Epidermal melanocyte (primary cell): ENCODE data around the gene CBLIF.
"Not testable (repeated sequence)": the region's sequence is repeated elsewhere in the genome, so short reads cannot be mapped to it uniquely, and the experiment has no call there.

Experiments used
- DNase-seq: peaks from one replicate; pipeline ENCODE4 v3.0.0; 2011; ENCODE audit warnings: low spot score; ENCODE audit not compliant: insufficient read length

CBLIF gene

GRCh38 chr11:59848439-59848838, 3.1 kb upstream of the CBLIF start:
- DNase-seq: not testable (repeated sequence)

- no peak for DNase-seq
These were observed 2.3 kb upstream of the CBLIF start for GRCh38 chr11:59847626-59848025.

GRCh38 chr11:59846556-59846955, 1.3 kb upstream of the CBLIF start:
- no peak for DNase-seq

DNA sequence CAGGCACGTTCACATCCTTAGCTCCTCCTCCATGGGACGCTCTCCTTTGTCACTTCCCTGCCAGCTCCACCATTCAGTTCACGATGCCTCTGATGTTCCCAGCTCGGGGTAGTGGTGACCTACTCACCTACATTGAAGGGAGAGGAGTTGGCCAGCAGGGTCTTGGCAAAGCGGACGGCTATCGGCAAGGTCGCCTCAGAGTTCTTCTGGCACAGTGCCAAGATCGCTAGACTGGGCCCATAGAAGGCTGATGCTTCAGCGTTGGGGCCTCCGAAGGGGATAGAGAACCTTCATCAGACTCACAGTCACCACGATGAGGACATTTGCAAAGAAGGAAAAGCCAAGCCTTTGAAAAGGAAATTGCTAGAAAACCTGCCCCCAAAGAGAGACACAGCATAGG, 3.0 kb downstream of the CBLIF start:
- no peak for DNase-seq

GRCh38 chr11:59841514-59841913, 3.8 kb downstream of the CBLIF start:
- DNase-seq: no peak

DNA sequence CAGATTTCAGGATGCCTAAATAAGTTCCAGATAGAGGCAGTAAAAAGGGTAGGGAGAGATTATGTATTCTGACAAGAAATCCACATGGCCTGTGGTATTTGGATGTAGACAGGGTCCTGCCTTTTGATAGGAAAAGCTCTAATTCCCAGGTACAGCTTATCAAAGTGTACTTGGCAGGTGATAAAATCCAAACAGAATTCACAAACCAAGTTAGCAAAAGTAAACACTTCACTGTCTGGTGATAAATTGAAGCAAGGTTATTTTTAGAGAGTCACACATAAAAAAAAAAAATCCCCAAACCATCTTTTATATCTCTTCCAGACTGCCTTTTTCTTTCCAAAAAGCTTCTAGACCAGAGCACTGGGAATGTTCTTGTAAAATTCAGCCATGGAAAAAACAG, 5.7 kb downstream of the CBLIF start:
- no peak for DNase-seq

DNA sequence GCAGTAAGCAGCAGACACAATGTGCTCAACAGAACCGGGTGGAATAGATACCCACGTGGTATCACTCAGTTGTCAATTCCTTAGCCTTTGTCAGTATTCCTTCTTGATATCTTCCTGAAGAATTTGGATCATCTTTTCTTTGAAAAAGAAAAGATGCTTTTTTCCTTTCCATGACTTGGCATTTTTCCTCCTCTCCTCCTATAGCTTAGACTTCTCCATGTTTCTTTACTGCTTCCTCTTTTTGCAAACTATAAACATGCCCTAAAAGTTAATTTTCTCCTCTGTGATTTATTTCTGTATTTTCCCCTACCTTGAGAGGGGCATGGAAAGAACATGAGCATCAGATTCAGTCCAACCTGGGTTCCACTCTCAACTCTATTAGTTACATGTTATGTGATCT, 11.7 kb downstream of the CBLIF start:
- DNase-seq: no peak

- no peak for DNase-seq
These were observed 15.9 kb downstream of the CBLIF start for GRCh38 chr11:59829358-59829757.

DNA sequence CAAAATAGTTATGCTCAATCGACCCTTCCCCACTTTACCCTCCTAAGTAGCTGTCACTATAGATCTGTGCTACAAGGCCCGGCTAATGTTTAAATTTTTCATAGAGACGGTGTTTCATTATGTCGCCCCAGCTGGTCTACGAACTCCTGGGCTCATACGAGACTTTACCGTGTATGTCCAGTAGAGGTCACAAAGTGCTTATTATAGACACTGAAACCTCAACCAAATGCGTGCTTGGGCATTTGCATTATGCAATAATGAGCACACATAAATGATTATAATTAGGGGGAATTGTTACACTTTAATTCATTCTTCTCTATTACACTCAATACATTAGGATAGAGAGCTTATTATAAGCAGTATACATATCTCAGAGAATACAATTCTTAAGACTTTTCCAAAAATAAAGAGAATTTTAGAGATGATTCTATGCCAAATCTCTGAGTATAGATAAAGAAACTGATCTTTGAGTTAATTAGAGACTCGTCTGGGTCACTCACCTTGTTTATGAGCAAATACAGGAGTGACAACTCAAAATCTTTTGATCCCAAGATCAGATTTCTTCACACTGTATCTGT, 22.2 kb downstream of the CBLIF start:
- no peak for DNase-seq

DNA sequence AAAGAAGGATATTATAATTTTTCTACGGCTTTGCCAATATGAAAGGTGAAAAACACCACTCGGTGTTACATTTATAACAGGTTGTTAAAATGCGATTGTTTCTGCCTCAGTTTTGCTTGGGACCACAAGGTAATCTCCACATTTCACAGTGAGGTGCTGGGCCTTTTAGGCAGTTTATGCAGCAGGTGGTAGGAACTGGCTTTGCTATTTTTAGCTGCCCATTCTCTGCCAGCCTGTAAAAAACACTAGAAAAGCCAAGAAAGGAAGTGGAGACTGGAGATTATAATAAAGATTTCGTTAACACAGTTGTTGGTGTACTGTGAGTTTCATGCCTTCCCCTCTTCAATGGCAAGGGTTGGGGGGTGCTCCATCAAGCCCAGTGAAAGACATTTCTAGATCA, 26.7 kb downstream of the CBLIF start:
- DNase-seq: no peak

DNA sequence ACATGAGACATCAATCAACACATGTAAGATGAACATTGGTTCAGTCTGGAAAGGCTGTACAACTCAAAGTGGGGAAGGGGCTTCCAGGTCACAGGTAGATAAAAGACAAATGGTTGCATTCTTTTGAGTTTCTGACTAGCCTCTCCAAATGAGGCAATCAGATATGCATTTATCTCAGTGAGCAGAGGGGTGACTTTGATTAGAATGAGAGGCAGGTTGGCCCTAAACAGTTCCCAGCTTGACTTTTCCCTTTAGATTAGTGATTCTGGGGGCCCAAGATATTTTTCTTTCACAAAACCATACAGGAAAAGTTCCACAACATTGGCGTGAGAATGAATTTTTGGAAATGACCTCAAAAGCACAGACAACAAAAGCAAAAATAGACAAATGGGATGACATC, 28.9 kb downstream of the CBLIF start:
- not testable (repeated sequence) for DNase-seq

- no peak for DNase-seq
These were observed 29.5 kb downstream of the CBLIF start for GRCh38 chr11:59815754-59816153.

DNA sequence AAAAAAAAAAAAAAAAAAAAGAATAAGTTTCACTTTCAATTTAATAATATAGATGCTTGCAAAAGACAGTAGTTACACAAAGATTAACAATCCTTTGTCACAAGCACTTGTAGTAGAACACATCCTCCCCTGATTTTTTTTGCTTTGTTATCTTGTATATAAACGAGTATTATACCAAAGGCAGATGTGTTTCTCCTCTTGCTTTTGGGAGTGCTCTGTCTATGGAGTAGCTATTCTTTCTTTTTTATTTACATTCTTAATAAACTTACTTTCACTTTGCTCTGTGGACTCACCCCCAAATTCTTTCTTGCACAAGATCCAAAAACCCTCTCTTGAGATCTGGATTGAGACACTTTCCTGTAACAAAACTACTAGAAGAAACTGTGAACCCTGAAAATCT, 31.3 kb downstream of the CBLIF start:
- DNase-seq: no peak

- no peak for DNase-seq
These were observed 31.9 kb downstream of the CBLIF start for GRCh38 chr11:59813364-59813763.

GRCh38 chr11:59812220-59812619, 33.1 kb downstream of the CBLIF start:
- no peak for DNase-seq

DNA sequence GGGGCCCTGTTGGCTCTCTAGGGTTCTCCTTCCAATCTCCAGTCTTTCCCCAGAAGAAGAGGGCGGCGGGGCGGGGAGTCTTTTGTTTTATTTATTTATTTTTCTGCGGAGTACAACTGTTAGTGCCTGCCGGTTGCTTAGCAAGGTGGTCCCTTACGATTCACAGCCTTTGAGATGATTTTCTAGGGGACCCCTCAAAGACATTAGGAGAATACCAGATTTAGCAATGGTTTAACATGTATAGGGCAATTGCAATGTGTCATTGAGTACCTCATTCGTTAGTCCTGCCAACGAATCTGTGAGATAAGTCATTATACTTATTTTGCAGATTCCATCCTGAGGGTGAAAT, 34.4 kb downstream of the CBLIF start:
- DNase-seq: no peak

- peak; percentile 72 for DNase-seq
These were observed 34.9 kb downstream of the CBLIF start, which contains the start of gene MRPL16 for GRCh38 chr11:59810189-59810910. MRPL16 (minus strand) TSS chr11:59810778; CDS start chr11:59810658, 120 bp downstream.

DNA sequence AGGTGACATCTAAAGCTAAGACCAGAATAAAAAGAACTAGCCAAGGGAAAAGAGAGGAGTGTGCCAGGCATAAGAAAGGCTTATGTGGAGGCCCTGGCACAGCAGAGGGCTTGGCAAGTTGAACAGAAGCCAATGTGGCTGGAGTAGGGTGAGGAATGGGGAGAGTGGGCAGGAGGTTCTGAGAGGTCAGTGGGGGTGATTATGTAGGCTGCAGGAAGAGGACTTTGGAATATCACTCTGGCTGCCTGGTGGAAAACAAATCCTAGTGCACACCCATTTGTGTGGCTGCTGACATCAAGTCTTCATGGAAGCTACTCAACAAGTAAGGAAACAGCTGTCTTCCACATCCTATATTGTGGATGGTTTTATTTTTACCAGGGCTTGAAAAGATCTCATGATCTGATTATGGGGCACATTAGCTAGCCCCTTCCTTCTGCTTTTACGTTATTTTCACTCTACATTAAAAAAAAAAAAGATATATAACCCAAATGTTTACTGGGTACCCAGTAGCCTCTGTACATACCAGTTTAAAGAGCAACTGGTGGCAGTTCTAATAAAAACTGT, 38.2 kb downstream of the CBLIF start:
- DNase-seq: no peak

DNA sequence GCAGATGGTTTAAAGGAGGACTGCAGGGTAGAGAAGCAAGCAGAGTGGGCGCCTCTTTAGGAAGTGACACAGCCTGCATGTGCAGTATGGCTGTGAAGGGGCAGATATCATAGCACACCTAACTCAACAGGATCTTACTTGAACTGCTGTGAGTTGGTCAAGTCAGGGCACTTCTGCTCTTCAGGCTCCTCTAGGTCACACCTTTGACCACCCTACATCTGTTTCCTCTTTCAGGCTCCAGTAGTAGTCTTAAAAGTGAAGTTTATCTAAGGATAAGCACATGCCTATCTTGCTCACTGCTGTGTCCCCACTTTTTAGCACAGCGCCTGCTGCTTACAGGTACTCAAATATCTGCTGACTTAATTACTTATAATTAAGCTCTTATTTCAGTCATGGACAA, 41.2 kb downstream of the CBLIF start:
- no peak for DNase-seq

DNA sequence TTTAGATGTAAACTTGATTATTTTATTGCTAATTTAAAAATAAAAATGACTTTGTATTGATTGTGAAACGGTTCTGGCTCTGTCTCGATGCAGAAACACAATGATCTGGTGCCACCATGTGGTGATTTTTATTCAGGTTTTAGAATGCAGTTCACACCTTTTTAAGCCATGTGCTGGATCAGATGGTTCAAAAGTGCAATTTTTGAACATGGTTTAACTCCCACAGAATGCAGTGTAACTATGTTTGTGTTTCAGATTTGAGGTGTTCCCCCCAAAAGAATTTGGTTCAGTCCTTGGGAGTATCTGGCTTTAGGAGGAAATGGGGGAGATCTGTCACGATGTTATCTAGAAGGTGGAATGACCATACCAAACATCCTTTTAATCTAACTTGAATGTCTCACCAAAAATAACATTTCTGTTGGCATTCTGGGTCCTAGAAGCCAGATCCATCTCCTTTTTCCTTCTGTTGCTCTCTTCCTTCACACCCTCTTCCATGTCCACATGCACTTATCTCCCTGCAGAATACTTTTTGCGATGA, 42.6 kb downstream of the CBLIF start:
- DNase-seq: no peak

DNA sequence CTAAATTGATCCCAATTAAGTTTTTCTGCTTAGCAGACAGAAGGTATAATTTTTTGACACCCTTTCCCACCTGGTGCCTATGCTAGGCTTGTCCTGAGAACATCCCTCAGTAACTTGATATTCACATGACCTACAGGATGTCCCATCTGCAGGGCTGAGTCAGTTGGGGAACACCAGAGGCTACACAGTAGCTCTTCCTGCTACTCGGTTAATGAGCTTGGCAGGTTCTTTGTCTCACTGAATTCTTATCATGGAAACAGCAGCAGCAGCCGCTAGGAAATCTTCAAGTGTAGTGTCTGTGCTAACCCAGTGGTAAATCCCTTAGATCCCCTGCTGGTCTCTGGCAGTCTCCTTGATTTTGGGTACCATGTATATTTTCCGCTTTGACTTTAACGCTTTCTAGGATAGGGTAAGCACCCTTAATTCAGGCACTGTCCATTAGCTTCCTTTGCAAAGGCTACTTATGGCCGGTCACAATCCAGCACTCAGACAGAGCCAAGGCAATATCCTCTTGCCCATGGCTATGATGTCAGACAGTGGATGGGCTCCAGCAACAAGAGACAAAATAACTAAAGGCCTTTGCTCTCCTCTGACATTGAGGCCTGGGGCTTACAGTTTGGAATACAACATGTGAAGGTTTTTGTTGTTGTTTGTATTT, 43.2 kb downstream of the CBLIF start:
- DNase-seq: no peak

- no peak for DNase-seq
These were observed 44.1 kb downstream of the CBLIF start for GRCh38 chr11:59801160-59801706.
